ENCODE data around the gene CDYL2.

DNA sequence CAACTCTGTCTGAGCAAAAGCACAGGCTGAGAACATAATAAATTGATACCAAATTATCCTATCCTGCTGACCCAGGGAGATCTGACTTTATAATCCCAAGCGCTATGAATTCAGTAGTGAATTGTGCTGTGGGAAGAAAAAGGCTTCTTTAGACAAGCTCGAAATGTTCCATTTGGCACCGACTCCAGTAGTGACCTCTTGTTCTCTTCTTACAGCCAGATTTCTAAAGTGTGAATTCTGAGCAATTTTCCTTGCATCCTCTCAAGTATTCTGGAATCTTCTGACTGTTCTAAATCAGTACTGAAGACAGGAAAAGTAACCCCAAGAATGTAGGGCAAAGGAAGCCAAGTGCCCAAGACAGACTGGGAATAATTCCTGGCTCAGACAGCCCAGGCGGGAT is 58.2 kb downstream of the CDYL2 start:
- no peak for TF ChIP-seq EZH2 (IDR thresholded peaks at IDR 0.05; ENCODE audit: borderline replicate concordance, low read length)
- TF ChIP-seq, protein P1, sequence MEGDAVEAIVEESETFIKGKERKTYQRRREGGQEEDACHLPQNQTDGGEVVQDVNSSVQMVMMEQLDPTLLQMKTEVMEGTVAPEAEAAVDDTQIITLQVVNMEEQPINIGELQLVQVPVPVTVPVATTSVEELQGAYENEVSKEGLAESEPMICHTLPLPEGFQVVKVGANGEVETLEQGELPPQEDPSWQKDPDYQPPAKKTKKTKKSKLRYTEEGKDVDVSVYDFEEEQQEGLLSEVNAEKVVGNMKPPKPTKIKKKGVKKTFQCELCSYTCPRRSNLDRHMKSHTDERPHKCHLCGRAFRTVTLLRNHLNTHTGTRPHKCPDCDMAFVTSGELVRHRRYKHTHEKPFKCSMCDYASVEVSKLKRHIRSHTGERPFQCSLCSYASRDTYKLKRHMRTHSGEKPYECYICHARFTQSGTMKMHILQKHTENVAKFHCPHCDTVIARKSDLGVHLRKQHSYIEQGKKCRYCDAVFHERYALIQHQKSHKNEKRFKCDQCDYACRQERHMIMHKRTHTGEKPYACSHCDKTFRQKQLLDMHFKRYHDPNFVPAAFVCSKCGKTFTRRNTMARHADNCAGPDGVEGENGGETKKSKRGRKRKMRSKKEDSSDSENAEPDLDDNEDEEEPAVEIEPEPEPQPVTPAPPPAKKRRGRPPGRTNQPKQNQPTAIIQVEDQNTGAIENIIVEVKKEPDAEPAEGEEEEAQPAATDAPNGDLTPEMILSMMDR (conservative IDR thresholded peaks at IDR 0.05 in 1 of 2, IDR thresholded peaks at IDR 0.05 in 1 of 2; ENCODE audit: extremely low read depth in 1 of 2, insufficient read depth in 1 of 2, low read depth in 1 of 2, low read length in 2 of 2), result no peak
